ENCODE results near the gene PTPRS. TPM values are rescaled to one million over a fixed set of nuclear protein-coding genes. Genes with fewer than 3 reads are reported as not detected.

The PTPRS gene
- total and polyA plus RNA-seq, 9 of the 15 experiments (the other 6 are each of a cell fraction or from before 2014, with no cell fraction given), result 1.1 to 49.4 (median 14.1) TPM

DNA sequence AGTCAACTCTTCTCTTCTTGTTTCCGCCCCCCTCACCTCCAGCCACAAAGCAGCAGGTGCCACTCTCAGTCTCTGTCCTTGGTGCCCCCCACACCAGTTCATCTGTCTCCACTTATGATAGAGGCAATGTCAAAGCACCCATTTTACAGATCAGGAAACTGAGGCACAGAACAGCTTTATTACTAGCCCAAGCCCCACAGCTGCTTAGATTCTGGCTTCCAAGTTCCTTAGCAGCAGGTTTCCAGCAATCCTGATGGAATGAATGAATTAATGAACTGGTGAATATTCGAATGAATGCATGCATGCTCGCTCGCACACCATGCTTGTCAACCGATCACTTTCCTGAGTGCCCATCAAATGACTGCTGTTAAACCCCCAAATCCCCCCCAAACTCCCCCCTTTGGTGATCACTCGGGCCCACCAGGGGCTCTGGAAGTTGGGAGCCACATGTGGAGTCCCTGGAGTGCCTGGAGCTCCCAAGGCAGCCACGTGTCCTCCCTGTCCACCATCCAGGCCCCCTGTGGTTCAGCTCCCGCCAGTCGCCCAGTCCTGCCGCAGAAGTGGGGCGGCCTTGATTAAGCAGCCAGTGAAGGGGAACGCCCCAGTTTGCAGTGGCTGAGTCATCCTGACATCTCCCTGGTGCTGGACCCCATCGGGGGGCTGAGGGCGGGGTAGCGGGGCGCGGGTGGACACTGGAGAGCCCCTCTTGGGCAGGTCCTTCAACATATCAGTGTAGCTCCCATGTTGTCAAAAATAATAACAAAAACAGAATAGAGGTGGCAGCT lies 6.8 kb downstream of the PTPRS start:
- peak overlapping the region; percentile 19; the same call in 1 of the 2 replicates for H2AFZ ChIP-seq (ENCODE audit: low read depth, low read length)
- peak; percentile 64 for ATAC-seq
- H3K9me1 ChIP-seq (ENCODE audit: control insufficient read depth, insufficient read depth, low read length), result no peaks in the 10 kb centered on the region
- H3K27ac ChIP-seq (ENCODE audit: extremely low read depth, low read depth, low read length), result no peak overlapping the region
- no peak overlapping the region for H3K4me3 ChIP-seq
- peaks cover 13 to 38% of the 10 kb centered on the region in 2 experiments for H3K27me3 ChIP-seq (ENCODE audit: control insufficient read depth in 2 of 2, insufficient read depth in 2 of 2, low read length in 2 of 2)
- POLR2A ChIA-PET, result interaction anchor here (0.6 to 1.4 kb wide), 3 partner anchors 10 to 57 kb away, joined by 3 to 6 read pairs (median 5); no protein-coding TSS in a partner anchor
- peak overlapping the region; percentile 26 to 72; a peak in 2 of 4 replicates for H3K9ac ChIP-seq (ENCODE audit: insufficient read depth in 1 of 2, low read depth in 2 of 2, low read length in 2 of 2)
- 9% methylated on average over 17 of the region's 17 CpGs for WGBS (ENCODE audit: insufficient coverage, low coverage, missing lambda C conversion rate)
- in situ Hi-C loops (cut with MboI), result no loop called here
- CTCF ChIA-PET (ENCODE audit: low intra/inter-chr PET ratio), result no interaction called here
- intact Hi-C loops (cut with micrococcal nuclease), result no loop called here
- H3K4me1 ChIP-seq (replicated peaks in 1 of 2; ENCODE audit: control insufficient read depth in 2 of 2, insufficient read depth in 2 of 2, low read length in 2 of 2), result peaks cover 0 to 25% of the 10 kb centered on the region in 2 experiments; a peak in 3 of 5 replicates
- BruUV-seq (replicated peaks), result no TSS peak
- peaks cover 1% of the 10 kb centered on the region; the same call in 1 of the 2 replicates for H4K20me1 ChIP-seq (replicated peaks; ENCODE audit: control insufficient read depth, insufficient read depth, low read length)
- H3K36me3 ChIP-seq (ENCODE audit: control insufficient read depth, insufficient read depth, low read length), result no peaks in the 10 kb centered on the region
- no peak for FAIRE-seq
- H3K79me2 ChIP-seq (ENCODE audit: control insufficient read depth, insufficient read depth, low read length), result no peaks in the 10 kb centered on the region
- peak; percentile 43 to 76 (median 64) for DNase-seq (ENCODE audit: extremely low read depth in 1 of 4, low spot score in 3 of 4)
- H3K9me3 ChIP-seq (replicated peaks; ENCODE audit: control insufficient read depth, insufficient read depth, low read depth, low read length), result no peaks in the 10 kb centered on the region
- peak overlapping the region; percentile 2; the same call in 1 of the 2 replicates for H3K4me2 ChIP-seq (ENCODE audit: insufficient read depth, low read length)
- peak; percentile 57 to 78; a peak in 3 of 4 replicates for TF ChIP-seq KDM1A (IDR thresholded peaks at IDR 0.05)
- peak in 1 of 2 experiments; percentile 30; a peak in 1 of 4 replicates for TF ChIP-seq RCOR1 (IDR thresholded peaks at IDR 0.05; ENCODE audit: borderline replicate concordance in 1 of 2, low read depth in 2 of 2, low read length in 2 of 2)
- TF ChIP-seq ADNP (tag; IDR thresholded peaks at IDR 0.05), result peak; percentile 55; the same call in 1 of the 2 replicates
- peak; percentile 59; the same call in 1 of the 2 replicates for TF ChIP-seq HDAC2 (IDR thresholded peaks at IDR 0.05)
- TF ChIP-seq, protein P1, sequence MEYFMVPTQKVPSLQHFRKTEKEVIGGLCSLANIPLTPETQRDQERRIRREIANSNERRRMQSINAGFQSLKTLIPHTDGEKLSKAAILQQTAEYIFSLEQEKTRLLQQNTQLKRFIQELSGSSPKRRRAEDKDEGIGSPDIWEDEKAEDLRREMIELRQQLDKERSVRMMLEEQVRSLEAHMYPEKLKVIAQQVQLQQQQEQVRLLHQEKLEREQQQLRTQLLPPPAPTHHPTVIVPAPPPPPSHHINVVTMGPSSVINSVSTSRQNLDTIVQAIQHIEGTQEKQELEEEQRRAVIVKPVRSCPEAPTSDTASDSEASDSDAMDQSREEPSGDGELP (CRISPR knock-in tag; IDR thresholded peaks at IDR 0.05; ENCODE audit: borderline replicate concordance), result 0 out of 2 replicates have a peak, but pooled peaks have one; percentile 33
- TF ChIP-seq RBM25 (IDR thresholded peaks at IDR 0.05; ENCODE audit: low read depth, low read length, severe bottlenecking), result peak; percentile 96
- TF ChIP-seq ZBTB7A (IDR thresholded peaks at IDR 0.05; ENCODE audit: borderline replicate concordance, control insufficient read depth, low read depth, low read length), result peak; percentile 85; the same call in 1 of the 2 replicates
- TF ChIP-seq RBM22 (IDR thresholded peaks at IDR 0.05; ENCODE audit: low read depth, low read length, poor library complexity, severe bottlenecking), result no peak
- TF ChIP-seq BCOR (IDR thresholded peaks at IDR 0.05), result peak; percentile 92
- TF ChIP-seq, protein P2, sequence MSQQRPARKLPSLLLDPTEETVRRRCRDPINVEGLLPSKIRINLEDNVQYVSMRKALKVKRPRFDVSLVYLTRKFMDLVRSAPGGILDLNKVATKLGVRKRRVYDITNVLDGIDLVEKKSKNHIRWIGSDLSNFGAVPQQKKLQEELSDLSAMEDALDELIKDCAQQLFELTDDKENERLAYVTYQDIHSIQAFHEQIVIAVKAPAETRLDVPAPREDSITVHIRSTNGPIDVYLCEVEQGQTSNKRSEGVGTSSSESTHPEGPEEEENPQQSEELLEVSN (IDR thresholded peaks at IDR 0.05; ENCODE audit: borderline replicate concordance in 1 of 2, extremely low read depth in 1 of 2, insufficient read depth in 1 of 2, insufficient read length in 1 of 2, low read depth in 1 of 2, low read length in 1 of 2, poor library complexity in 1 of 2, severe bottlenecking in 1 of 2), result peak in 1 of 2 experiments; percentile 77
- TF ChIP-seq ETS2 (tag; IDR thresholded peaks at IDR 0.05; ENCODE audit: borderline replicate concordance, poor library complexity, severe bottlenecking), result no peak
- peak; percentile 13; the same call in 1 of the 2 replicates for TF ChIP-seq JUND (IDR thresholded peaks at IDR 0.05; ENCODE audit: borderline replicate concordance, low read depth, low read length)
- TF ChIP-seq JUND (tag; IDR thresholded peaks at IDR 0.05; ENCODE audit: borderline replicate concordance, low read depth, low read length), result no peak
- TF ChIP-seq PPARD (CRISPR knock-in tag; IDR thresholded peaks at IDR 0.05), result no peak
- TF ChIP-seq, protein P3, sequence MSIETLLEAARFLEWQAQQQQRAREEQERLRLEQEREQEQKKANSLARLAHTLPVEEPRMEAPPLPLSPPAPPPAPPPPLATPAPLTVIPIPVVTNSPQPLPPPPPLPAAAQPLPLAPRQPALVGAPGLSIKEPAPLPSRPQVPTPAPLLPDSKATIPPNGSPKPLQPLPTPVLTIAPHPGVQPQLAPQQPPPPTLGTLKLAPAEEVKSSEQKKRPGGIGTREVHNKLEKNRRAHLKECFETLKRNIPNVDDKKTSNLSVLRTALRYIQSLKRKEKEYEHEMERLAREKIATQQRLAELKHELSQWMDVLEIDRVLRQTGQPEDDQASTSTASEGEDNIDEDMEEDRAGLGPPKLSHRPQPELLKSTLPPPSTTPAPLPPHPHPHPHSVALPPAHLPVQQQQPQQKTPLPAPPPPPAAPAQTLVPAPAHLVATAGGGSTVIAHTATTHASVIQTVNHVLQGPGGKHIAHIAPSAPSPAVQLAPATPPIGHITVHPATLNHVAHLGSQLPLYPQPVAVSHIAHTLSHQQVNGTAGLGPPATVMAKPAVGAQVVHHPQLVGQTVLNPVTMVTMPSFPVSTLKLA (conservative IDR thresholded peaks at IDR 0.05), result peak in 1 of 2 experiments; percentile 45; a peak in 1 of 4 replicates
- no peak for TF ChIP-seq ZNF232 (CRISPR knock-in tag; IDR thresholded peaks at IDR 0.05)
- TF ChIP-seq TCFL5 (CRISPR knock-in tag; conservative IDR thresholded peaks at IDR 0.05), result no peak

Data from K562 (cell line).